ENCODE results near the gene ALCAM. TPM values are rescaled to one million over a fixed set of nuclear protein-coding genes. Genes with fewer than 3 reads are reported as not detected.
A peak's percentile ranks its signal among the peaks of the same experiment; 100 is the strongest.

Gene ALCAM
- total RNA-seq, 1 experiment from 2014 or later, result 0.41 TPM

- DNase-seq, result peak in 1 of 2 experiments; percentile 4
- BruUV-seq (replicated peaks), result no TSS peak
- Histone ChIP-seq H3K9me3 (no peaks in the 10 kb centered on the region), H3K27me3 (replicated peaks; ENCODE audit: control insufficient read depth, insufficient read depth, low read length) (peaks cover 4% of the 10 kb centered on the region; the same call in 1 of the 2 replicates), H3K36me3 (ENCODE audit: control insufficient read depth, insufficient read depth, low read length) (no peaks in the 10 kb centered on the region), H3K4me1 (0 out of 2 replicates have a peak, but pooled peaks cover 4% of the 10 kb centered on the region), H3K4me3 (ENCODE audit: low read depth, low read length) (peak overlapping the region; percentile 31)
- intact Hi-C loops (cut with micrococcal nuclease; ENCODE audit: unreplicated experiment), result loop anchor here (5.0 to 10.0 kb wide), 4 partner anchors 77 to 744 kb away; no protein-coding TSS in a partner anchor
- H3K4me3 Mint-ChIP-seq (ENCODE audit: unreplicated experiment), result peak overlapping the region; percentile 73
- H3K27ac Mint-ChIP-seq (ENCODE audit: unreplicated experiment), result no peak overlapping the region
- H3K4me1 Mint-ChIP-seq (ENCODE audit: low read depth, unreplicated experiment), result peaks cover 21% of the 10 kb centered on the region
- H3K36me3 Mint-ChIP-seq (ENCODE audit: insufficient read depth, unreplicated experiment), result no peaks in the 10 kb centered on the region
- POLR2A ChIA-PET, result interaction anchor here (0.6 kb wide), 1 partner anchor 58 kb away, joined by 3 read pairs; no protein-coding TSS in a partner anchor
- no peaks in the 10 kb centered on the region for H3K9me3 Mint-ChIP-seq (ENCODE audit: unreplicated experiment)
- CTCF ChIA-PET, result no interaction called here
- peaks cover 22% of the 10 kb centered on the region for H3K27me3 Mint-ChIP-seq (ENCODE audit: insufficient read depth, unreplicated experiment)
- TF ChIP-seq CTCF (IDR thresholded peaks at IDR 0.05; ENCODE audit: insufficient read depth in 1 of 2, low read depth in 1 of 2, low read length in 1 of 2, severe bottlenecking in 1 of 2, unreplicated experiment in 1 of 2), result no peak
Observed at GRCh38 chr3:105368566-105369499, 2.1 kb downstream of the ALCAM start.

- Mint-ChIP-seq H3K4me1 (ENCODE audit: low read depth, unreplicated experiment) (peaks cover 19% of the 10 kb centered on the region), H3K36me3 (ENCODE audit: insufficient read depth, unreplicated experiment) (no peaks in the 10 kb centered on the region), H3K27me3 (ENCODE audit: insufficient read depth, unreplicated experiment) (peaks cover 21% of the 10 kb centered on the region), H3K27ac (ENCODE audit: unreplicated experiment) (no peak overlapping the region), H3K9me3 (ENCODE audit: unreplicated experiment) (no peaks in the 10 kb centered on the region), H3K4me3 (ENCODE audit: unreplicated experiment) (peak overlapping the region; percentile 73)
- peak in 1 of 2 experiments; percentile 38 for TF ChIP-seq CTCF (IDR thresholded peaks at IDR 0.05; ENCODE audit: insufficient read depth in 1 of 2, low read depth in 1 of 2, low read length in 1 of 2, severe bottlenecking in 1 of 2, unreplicated experiment in 1 of 2)
- intact Hi-C loops (cut with micrococcal nuclease; ENCODE audit: unreplicated experiment), result loop anchor here (5.0 to 10.0 kb wide), 5 partner anchors 77 to 745 kb away; no protein-coding TSS in a partner anchor
- Histone ChIP-seq H3K4me1 (0 out of 2 replicates have a peak, but pooled peaks cover 4% of the 10 kb centered on the region), H3K4me3 (ENCODE audit: low read depth, low read length) (peak overlapping the region; percentile 31), H3K27me3 (replicated peaks; ENCODE audit: control insufficient read depth, insufficient read depth, low read length) (peaks cover 4% of the 10 kb centered on the region; the same call in 1 of the 2 replicates), H3K36me3 (ENCODE audit: control insufficient read depth, insufficient read depth, low read length) (no peaks in the 10 kb centered on the region), H3K9me3 (no peaks in the 10 kb centered on the region)
- no TSS peak for BruUV-seq (replicated peaks)
- ChIA-PET CTCF (no interaction called here), POLR2A (no interaction called here)
- peak in 1 of 2 experiments; percentile 15 for DNase-seq
Observed at GRCh38 chr3:105369500-105370371, 3.0 kb downstream of the ALCAM start.

GRCh38 chr3:105373383-105373782 is 6.7 kb downstream of the ALCAM start:
- no peak overlapping the region for H3K4me3 ChIP-seq (ENCODE audit: low read depth, low read length)
- no peaks in the 10 kb centered on the region for H3K9me3 ChIP-seq
- H3K27me3 Mint-ChIP-seq (ENCODE audit: insufficient read depth, unreplicated experiment), result peaks cover 13% of the 10 kb centered on the region
- H3K36me3 ChIP-seq (ENCODE audit: control insufficient read depth, insufficient read depth, low read length), result no peaks in the 10 kb centered on the region
- no peak for TF ChIP-seq CTCF (IDR thresholded peaks at IDR 0.05; ENCODE audit: insufficient read depth in 1 of 2, low read depth in 1 of 2, low read length in 1 of 2, severe bottlenecking in 1 of 2, unreplicated experiment in 1 of 2)
- no peak for DNase-seq
- no peaks in the 10 kb centered on the region for H3K36me3 Mint-ChIP-seq (ENCODE audit: insufficient read depth, unreplicated experiment)
- no TSS peak for BruUV-seq (replicated peaks)
- no peaks in the 10 kb centered on the region for H3K4me1 Mint-ChIP-seq (ENCODE audit: low read depth, unreplicated experiment)
- POLR2A ChIA-PET, result no interaction called here
- intact Hi-C loops (cut with micrococcal nuclease; ENCODE audit: unreplicated experiment), result loop anchor here (10.0 kb wide), 1 partner anchor 169 kb away; no protein-coding TSS in a partner anchor
- no peak overlapping the region for H3K4me3 Mint-ChIP-seq (ENCODE audit: unreplicated experiment)
- H3K27ac Mint-ChIP-seq (ENCODE audit: unreplicated experiment), result no peak overlapping the region
- no peaks in the 10 kb centered on the region for H3K9me3 Mint-ChIP-seq (ENCODE audit: unreplicated experiment)
- H3K27me3 ChIP-seq (replicated peaks; ENCODE audit: control insufficient read depth, insufficient read depth, low read length), result peaks cover 4% of the 10 kb centered on the region; the same call in 1 of the 2 replicates
- H3K4me1 ChIP-seq, result no peaks in the 10 kb centered on the region
- CTCF ChIA-PET, result no interaction called here
